Cardiac muscle cell (in vitro differentiated cells and primary cell): Measurements from ENCODE around the gene VTI1A. TPM values are rescaled to one million over a fixed set of nuclear protein-coding genes. Genes with fewer than 3 reads are reported as not detected.

Source experiments
- DNase-seq, 2 donors: peaks; one replicate each; pipeline versions ENCODE4 v3.0.0 to v3.0.0-alpha.2; 2010 to 2017; ENCODE audit warnings: low read depth in 1 of 2, low spot score in 1 of 2
- H3K27ac ChIP-seq: fragments of 200-600 bp; sonication (generic); 2 replicates; pipeline ENCODE4 v1.5.1; 2016
- H3K27me3 ChIP-seq: fragments of 200-600 bp; sonication (generic); 2 replicates; pipeline ENCODE4 v1.6.0; 2016; ENCODE audit warnings: control low read depth
- H3K36me3 ChIP-seq: fragments of 200-600 bp; sonication (generic); 2 replicates; pipeline ENCODE4 v1.5.1; 2016; ENCODE audit warnings: control low read depth
- H3K4me1 ChIP-seq: fragments of 200-600 bp; sonication (generic); 2 replicates; pipeline ENCODE4 v1.8.1; 2017; ENCODE audit warnings: low read depth, mild to moderate bottlenecking, mixed run types
- H3K4me3 ChIP-seq: fragments of 200-600 bp; sonication (generic); 2 replicates; pipeline ENCODE4 v1.5.1; 2016; ENCODE audit warnings: mild to moderate bottlenecking
- H3K9me3 ChIP-seq: fragments of 200-600 bp; sonication (generic); 2 replicates; pipeline ENCODE4 v1.5.1; 2017; ENCODE audit warnings: low read depth, mild to moderate bottlenecking, control low read depth
- CTCF ChIP-seq: IDR thresholded peaks from 2 replicates; pipeline ENCODE4 v1.5.1; 2012; ENCODE audit warnings: low read depth, mild to moderate bottlenecking, low read length
- polyA plus RNA-seq: library from polyadenylated mRNA; unstranded; fragments of >200 nt; fragmentation: Nextera tagmentation; extraction: Ambion mirVana; gene quantifications from 2 replicates; pipeline ENCODE4 v1.2.1, GENCODE V29; 2016
- total RNA-seq: library from RNA; depleted of rRNA; stranded (reverse); fragments of >200 nt; gene quantifications from 2 replicates; pipeline ENCODE4 v1.2.3, GENCODE V29; 2016

Gene VTI1A
- total and polyA plus RNA-seq, 2 experiments from 2014 or later, result 19.3 to 33.1 TPM

- Histone ChIP-seq H3K4me1 (peaks cover 17% of the 10 kb centered on the region), H3K27me3 (no peaks in the 10 kb centered on the region), H3K9me3 (no peaks in the 10 kb centered on the region), H3K36me3 (no peaks in the 10 kb centered on the region), H3K27ac (no peak overlapping the region), H3K4me3 (no peak overlapping the region)
- TF ChIP-seq CTCF, result no peak
- DNase-seq, result no peak
These were observed 192.3 kb downstream of the VTI1A start for GRCh38 chr10:112639298-112639697.

- Histone ChIP-seq H3K36me3 (no peaks in the 10 kb centered on the region), H3K4me3 (no peak overlapping the region), H3K27ac (peak overlapping the region; percentile 45), H3K27me3 (no peaks in the 10 kb centered on the region), H3K9me3 (no peaks in the 10 kb centered on the region), H3K4me1 (peaks cover 17% of the 10 kb centered on the region)
- DNase-seq, result no peak
- TF ChIP-seq CTCF, result no peak
These were observed 193.6 kb downstream of the VTI1A start for GRCh38 chr10:112640638-112641037.

GRCh38 chr10:112643600-112644264 lies 196.7 kb downstream of the VTI1A start:
- DNase-seq, result no peak
- H3K4me3 ChIP-seq, result no peak overlapping the region
- no peaks in the 10 kb centered on the region for H3K36me3 ChIP-seq
- peaks cover 17% of the 10 kb centered on the region for H3K4me1 ChIP-seq
- no peak overlapping the region for H3K27ac ChIP-seq
- no peaks in the 10 kb centered on the region for H3K27me3 ChIP-seq
- TF ChIP-seq CTCF, result no peak
- H3K9me3 ChIP-seq, result no peaks in the 10 kb centered on the region

- no peak for DNase-seq
- peaks cover 17% of the 10 kb centered on the region for H3K4me1 ChIP-seq
- no peak overlapping the region for H3K27ac ChIP-seq
- H3K27me3 ChIP-seq, result no peaks in the 10 kb centered on the region
- no peak overlapping the region for H3K4me3 ChIP-seq
- H3K9me3 ChIP-seq, result no peaks in the 10 kb centered on the region
- H3K36me3 ChIP-seq, result no peaks in the 10 kb centered on the region
- no peak for TF ChIP-seq CTCF
These were observed 197.2 kb downstream of the VTI1A start for GRCh38 chr10:112644265-112644645.

- TF ChIP-seq CTCF, result no peak
- Histone ChIP-seq H3K36me3 (no peaks in the 10 kb centered on the region), H3K27ac (no peak overlapping the region), H3K27me3 (no peaks in the 10 kb centered on the region), H3K9me3 (no peaks in the 10 kb centered on the region), H3K4me1 (peaks cover 8% of the 10 kb centered on the region), H3K4me3 (no peak overlapping the region)
- DNase-seq, result peak in 1 of 2 donors; percentile 15
These were observed 202.2 kb downstream of the VTI1A start for GRCh38 chr10:112649006-112649821.
